Hair follicle dermal papilla cell (primary cell): ENCODE results near the gene TXNIP. TPM values are rescaled to one million over a fixed set of nuclear protein-coding genes. Genes with fewer than 3 reads are reported as not detected.

Source experiments
- total RNA-seq: library from RNA; depleted of rRNA; stranded (reverse); fragments of >200 nt; gene quantifications from 2 replicates; pipeline ENCODE4 v1.2.3, GENCODE V29; 2012

The TXNIP gene, protein sequence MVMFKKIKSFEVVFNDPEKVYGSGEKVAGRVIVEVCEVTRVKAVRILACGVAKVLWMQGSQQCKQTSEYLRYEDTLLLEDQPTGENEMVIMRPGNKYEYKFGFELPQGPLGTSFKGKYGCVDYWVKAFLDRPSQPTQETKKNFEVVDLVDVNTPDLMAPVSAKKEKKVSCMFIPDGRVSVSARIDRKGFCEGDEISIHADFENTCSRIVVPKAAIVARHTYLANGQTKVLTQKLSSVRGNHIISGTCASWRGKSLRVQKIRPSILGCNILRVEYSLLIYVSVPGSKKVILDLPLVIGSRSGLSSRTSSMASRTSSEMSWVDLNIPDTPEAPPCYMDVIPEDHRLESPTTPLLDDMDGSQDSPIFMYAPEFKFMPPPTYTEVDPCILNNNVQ
- total RNA-seq = 34.5 and 50.3 TPM in 2 replicates

GRCh38 chr1:145996433-145997015 lies at the start of gene TXNIP:
Gene TXNIP (minus strand): TSS chr1:145996579. CDS start chr1:145996266, 313 bp downstream.

DNA sequence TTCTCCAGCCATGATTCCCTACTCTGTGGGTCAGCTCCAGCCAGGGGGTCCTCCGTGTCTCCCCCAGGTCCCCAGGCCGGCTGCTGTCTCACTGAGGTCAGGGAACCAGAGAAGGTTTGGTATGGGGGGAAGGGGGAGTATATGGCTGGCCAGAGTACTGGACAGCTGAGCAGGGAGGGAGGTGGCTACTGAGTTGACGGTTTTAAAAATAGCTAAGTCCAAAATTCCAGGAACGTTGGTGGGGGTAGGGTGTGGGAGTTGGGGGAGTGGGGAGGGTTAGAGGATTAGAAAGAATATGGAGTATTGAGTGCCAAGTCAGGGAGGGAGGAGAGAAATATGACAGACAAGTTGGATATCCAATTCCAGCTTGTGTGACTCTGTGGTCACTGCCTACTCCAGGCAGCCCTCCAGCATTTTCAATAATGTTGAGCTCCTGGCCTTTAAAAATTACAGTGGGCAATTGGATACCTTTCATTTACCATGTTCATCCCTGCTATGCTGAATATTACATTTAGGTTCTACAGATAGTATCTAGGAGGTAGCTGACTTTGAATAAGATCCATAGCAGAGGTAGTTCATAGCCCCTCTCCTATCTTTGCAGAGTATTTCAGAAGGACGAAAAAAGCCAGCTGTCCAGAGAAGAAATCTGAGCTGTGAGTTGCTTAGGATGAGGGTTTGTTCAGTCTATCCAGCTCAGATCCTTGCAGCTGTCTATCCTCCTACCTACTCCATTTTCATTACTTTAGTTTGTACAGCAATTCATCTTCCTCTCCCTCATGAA lies 25.4 kb upstream of the TXNIP start, which contains the start of gene HJV:
Gene HJV, minus strand, starts transcription at position 114 of the 781 bp plus-strand sequence. CDS start 1,504 bp downstream, outside the sequence.

GRCh38 chr1:145964328-145965118 lies 31.9 kb downstream of the TXNIP start, which contains the start of the genes ANKRD34A and POLR3GL:
Gene ANKRD34A (minus strand): TSS chr1:145964575. CDS start chr1:145961759, 2,816 bp downstream.
Gene POLR3GL (plus strand): TSS chr1:145964690. CDS start chr1:145974866, 10,176 bp downstream.

GRCh38 chr1:145957443-145958319 lies 38.7 kb downstream of the TXNIP start, which contains the start of gene LIX1L:
Gene LIX1L (minus strand): TSS chr1:145958017. CDS start chr1:145957927, 90 bp downstream.

Other genes with a start within 250 kb of the TXNIP start
- 32.1 and 40.1 TPM in 2 replicates for gene RNF115, start 172.5 kb downstream of the TXNIP start, total RNA-seq
- 69.9 and 70.7 TPM in 2 replicates for gene POLR3C, start 172.4 kb downstream of the TXNIP start, total RNA-seq
- 4.9 and 9.2 TPM in 2 replicates for gene NUDT17, start 150.9 kb downstream of the TXNIP start, total RNA-seq
- gene PIAS3, start 137.5 kb downstream of the TXNIP start, total RNA-seq = 23.5 and 24.3 TPM in 2 replicates
- 0.65 and 1.2 TPM in 2 replicates for gene ANKRD35, start 110.7 kb downstream of the TXNIP start, total RNA-seq
- 1.5 and 2.6 TPM in 2 replicates for gene ITGA10, start 86.5 kb downstream of the TXNIP start, total RNA-seq
- 24.7 TPM in 2 replicates for gene PEX11B, start 77.9 kb downstream of the TXNIP start, total RNA-seq
- 46.2 and 47.6 TPM in 2 replicates for gene RBM8A, start 69.1 kb downstream of the TXNIP start, total RNA-seq
- gene LIX1L, start 38.6 kb downstream of the TXNIP start, total RNA-seq = 50.8 and 52.1 TPM in 2 replicates
- gene ANKRD34A, start 32.0 kb downstream of the TXNIP start, total RNA-seq = 1.3 and 1.6 TPM in 2 replicates
- 8.4 and 13.0 TPM in 2 replicates for gene POLR3GL, start 31.9 kb downstream of the TXNIP start, total RNA-seq
- not detected in 2 replicates for gene HJV, start 25.2 kb upstream of the TXNIP start, total RNA-seq
- gene NBPF10, start 148.2 kb upstream of the TXNIP start, total RNA-seq = 1.9 and 2.4 TPM in 2 replicates
- gene NOTCH2NLA, start 232.4 kb upstream of the TXNIP start, total RNA-seq = 81.4 and 83.4 TPM in 2 replicates